Measurements from ENCODE around the gene ZNF3.
A peak's percentile ranks its signal among the peaks of the same experiment; 100 is the strongest.

Gene ZNF3

DNA sequence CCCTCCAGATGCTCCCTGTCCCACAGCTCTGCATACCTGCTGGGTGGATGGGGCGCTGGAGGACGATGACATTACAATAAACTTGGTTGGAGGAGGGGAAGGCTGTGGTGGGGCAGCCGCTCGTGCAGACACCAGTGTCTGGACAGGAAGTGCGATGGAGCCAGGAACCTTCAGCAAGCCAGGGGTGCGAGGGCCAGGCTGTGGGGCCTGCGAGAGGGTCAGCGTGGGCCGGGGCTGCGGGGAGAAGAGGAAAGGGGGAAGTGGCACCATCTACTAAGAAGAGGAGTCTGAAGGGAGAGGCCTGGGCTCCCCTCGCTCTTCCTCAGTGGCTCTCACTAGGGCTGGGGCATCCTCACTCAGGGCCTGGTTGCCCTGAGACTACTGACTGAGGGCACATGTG is 26.4 kb upstream of the ZNF3 start:
- DNase-seq: no peak

DNA sequence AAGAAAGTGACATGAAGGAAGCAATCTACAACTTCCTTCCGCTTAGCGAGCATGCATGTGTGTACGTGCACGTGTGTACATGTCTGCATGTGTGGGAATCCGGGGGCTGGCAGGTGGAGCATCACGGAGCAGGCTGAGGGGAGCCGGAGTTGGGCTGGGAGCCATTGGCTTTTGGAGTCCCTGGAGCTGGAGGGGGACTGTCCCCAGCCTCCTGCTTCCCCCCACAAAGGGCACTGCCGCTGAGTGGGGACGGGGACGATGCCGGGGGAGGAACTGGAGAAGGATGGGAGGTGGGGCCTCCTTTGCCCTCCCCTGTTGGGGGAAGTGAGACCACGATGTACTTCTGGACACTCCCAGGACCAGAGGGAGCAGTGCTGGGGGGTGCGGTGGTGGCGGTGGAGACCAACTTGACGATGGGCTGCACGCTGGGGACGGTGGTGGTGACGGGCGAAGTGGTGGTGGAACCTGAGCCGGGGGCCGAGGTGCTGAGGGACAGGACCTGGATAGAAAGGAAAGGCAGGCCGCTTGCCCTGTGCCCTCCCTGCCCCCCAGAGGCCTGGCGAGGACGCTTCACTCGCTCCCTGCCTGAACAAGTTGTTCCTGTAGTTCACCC is 25.7 kb upstream of the ZNF3 start:
- DNase-seq: no peak

DNA sequence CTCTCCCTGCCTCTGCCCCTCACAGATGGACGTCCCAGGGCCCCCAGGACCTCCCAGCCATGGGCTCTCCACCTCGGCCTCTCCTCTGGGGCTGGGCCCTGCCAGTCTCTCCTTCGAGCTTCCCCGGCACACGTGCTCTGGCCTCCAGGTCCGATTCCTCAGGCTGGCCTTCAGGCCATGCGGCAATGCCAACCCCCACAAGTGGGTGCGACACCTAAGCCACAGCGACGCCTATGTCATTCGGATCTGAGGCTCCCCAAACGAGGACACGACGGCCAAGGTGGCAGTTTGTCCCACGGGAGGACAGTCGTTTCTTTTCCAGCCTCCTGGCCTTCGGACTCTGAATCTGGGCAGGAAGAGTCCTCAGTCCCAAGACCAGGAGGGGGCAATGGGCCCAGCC is 25.1 kb upstream of the ZNF3 start:
- no peak for DNase-seq

DNA sequence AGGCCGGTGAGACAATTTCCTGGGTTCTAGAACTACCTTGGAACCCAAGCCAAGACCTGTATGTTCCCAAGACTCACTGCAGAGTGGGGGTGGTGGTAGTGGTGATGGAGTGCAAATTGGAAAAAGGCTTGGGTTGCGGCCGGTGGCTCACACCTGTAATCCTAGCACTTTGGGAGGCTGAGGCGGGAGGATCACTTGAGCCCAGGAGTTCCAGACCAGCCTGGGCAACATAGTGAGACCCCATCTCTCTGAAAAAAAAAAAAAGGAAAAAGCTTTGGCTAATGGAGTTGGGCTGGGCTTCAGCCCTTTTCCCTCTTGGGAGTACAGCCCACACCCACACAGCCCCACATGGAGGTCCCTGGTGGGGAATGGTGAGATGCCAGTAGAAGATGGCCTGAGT is 24.0 kb upstream of the ZNF3 start:
- DNase-seq: no peak

DNA sequence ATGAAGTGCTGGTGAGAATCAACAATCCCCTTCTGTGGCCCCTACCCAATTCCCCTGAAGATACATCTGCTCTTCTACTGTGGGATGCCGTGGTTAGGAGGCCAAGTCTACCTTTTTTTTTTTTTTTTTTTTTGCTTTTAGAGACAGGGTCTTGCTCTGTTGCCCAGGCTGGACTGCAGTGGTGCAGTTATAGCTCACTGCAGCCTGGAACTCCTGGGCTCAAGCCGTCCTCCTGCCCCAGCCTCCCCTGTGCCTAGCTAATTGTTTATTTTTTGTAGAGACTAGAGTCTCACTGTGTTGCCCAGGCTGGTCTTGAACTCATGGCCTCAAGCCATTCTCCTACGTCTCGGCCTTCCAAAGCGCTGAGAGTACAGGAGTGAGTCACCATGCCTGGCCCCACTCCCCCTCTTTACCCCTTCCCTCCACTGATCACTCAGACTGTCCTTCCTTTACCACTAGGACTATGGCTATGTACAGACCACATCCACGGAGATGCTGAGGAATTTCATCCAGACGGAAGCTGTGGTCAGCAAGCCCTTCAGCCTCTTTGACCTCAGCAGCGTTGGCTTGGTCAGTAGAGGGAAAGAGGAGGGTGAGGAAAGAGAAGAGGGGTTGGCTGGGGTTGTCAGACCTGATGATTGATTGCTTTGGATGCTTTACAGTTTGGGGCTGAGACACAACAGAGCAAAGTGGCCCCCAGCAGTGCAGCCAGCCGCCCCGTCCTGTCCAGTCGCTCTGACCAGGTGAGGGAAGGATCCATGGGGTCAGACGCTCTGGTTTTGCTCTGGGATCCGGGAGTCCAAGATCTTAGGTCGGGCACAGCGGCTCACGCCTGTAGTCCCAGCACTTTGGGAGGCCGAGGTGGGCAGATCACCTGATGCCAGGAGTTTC is 21.7 kb upstream of the ZNF3 start:
- DNase-seq: no peak

DNA sequence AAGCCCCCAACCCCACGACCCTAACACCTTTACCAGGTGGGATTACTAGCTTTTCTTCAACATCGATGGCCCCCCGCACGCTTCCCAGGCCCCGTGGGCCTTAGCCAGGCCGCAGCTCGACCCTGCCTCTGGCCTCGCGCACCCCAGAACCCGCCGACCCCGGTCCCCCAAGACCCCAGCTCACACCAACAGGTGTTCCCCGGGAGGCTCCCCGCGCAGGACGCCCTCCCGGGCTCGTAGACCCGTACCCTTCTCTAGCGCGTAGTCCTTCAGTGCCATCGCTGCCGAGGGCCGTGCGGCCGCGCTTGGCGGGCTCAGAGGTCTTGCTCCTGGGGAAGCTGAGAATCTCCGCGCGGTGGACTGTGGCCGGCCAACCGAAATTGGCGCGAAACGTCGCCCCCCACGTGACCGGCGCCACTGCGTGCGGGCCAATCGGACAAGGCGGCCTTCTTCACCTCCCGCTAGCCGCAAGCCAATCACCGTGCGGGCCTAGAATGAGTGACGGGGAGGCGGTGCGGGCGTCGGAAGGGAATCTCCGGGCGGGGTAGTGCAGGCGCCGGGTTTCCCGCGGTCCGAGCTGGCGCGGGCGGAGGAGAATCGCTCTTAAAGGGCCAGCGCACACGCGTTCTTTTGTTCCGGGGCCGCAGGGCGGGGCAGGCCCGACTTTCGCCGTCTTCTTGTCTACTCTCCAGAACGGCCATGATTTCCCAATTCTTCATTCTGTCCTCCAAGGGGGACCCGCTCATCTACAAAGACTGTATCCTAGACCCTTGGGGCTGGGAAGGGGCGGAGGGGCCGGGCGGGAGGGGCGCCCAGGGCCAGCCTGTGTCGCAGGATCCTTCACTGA is 19.7 kb upstream of the ZNF3 start, which contains the start of the genes AP4M1 and MCM7:
Gene AP4M1 (plus strand): TSS at position 628 of the 847 bp plus-strand sequence. CDS start 72 bp downstream, at position 700.
Gene MCM7 (minus strand): TSS at position 382 of the 847 bp plus-strand sequence. CDS start 103 bp downstream, at position 279.
- peak; percentile 88 to 95 (median 91) for DNase-seq

DNA sequence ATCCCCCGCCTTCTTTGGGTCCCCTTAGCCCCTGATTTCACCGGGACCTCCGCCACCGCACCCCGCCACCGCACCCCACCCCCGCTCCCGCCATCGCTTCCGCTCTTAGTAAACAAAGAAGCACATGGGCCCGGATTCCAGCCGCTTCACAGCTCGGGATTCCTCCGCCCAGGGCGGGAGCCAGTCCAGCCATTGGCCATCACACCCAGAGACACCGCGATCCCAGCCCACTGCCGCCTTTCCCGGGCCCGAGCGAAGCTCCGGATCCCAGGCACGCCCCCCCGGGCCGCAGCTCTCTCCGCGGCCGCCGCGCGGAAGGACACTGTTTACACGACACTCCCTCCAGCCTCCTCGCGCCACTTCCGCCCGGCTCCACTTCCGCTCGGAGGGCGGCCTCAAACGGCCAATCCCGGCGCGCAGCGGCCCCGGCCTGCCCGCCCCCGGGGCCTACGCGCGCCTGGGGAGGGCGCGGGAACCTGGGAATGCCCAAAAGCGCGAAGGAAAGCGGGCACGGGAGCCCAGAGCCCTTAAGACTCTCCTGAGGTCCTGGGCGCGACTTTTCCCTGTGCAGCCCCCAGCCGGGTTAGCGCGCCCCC is 19.0 kb upstream of the ZNF3 start:
- DNase-seq: peak; percentile 80 to 97 (median 95)

DNA sequence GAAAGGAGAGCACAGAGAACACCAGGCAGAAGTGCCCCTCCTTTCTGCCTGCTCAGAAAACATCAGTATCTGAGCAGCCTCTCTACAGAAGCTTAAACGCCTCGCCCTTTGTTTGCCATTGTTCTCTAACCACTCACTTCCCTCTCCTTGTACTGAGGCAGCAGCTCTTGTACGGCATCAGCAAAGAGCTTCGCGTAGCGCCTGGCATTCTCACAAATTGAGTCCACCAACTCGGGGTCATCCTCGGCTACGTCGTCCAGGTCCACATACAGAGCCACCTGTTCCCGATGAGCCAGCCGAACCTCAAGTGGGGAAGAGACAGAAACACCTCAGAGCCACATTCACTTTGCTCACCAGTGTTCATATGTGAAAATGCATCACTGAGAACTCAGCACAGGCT is 17.9 kb upstream of the ZNF3 start:
- DNase-seq: peak in 2 of 6 experiments; percentile 16 to 25

DNA sequence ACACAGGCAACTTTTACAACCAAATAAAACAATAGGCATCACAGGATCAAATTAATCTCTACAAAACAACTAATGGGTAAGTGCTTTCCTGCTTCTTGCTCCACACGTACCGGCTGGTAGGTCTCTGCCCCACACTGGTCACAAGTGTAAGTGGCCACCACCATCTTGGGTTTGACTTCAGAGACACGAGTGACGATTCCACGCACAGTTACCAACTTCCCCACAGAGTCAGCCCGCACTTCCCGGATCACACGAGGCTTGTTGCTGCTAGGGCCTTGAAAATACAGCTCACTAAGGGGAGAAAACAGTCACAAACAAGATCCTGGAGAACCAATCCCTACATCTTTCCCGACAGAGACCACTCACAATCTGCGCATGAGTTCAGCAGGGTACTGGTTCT is 17.4 kb upstream of the ZNF3 start:
- no peak for DNase-seq

DNA sequence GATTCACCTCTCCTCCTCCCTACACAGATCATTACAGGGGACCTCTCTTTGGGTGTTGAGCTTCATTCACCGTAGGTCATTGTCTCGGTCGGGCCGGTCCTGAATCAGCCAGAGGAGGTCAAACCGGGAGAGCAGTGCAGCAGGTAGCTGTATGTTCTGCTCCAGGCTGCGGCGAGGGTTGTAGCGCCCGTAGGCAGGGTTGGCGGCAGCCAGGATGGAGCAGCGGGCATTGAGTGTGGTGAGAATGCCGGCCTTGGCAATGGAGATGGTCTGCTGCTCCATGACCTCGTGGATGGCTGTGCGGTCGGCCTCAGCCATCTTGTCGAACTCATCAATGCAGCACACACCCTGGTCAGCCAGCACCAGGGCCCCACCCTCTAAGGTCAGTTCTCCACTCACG is 14.2 kb upstream of the ZNF3 start:
- no peak for DNase-seq

DNA sequence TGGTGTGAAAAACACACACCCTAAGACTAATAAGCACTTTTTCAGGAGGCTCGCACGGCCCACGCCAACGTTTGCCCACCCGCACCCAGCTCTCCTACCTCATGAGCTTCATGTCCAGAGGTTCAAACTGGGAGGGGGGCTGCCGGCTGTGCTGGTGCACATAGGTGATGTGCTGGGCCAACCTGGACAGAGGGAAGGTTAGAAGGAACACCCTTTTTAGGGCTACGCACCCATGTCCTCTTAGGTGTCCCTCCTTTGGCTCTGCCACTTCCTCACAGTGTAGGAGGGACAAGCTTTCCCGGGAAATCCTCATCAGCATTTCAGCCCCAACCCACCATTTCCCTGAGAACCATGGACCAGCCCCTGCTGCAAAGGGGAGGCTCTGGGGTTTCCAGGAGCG is 13.8 kb upstream of the ZNF3 start:
- DNase-seq: no peak

DNA sequence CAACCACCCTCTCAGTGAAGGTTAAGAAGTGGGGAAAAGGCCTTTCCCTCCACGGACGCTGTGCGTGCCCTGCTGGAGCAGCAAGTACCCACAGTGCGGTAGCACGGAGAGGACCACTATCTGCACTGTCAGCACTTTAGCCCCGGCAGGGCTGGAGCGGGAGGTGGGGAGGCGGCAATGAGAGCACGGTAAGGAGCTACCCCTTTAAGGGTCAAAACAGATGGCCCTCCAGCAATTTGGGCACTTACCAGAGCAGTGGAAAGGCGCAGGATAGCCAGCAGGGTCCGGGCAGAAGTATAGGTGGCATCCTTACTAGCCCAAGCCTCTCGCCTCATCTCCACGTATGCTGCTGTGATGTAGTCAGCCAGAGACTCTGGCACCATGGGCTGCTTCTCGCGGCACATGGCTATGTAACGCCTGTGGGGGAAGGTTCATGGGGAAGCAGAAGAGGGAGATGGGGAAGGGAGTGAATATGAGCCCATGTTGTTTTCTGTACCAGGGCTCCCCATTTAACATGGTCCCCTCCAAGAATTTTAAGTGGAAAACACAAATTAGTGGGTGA is 12.5 kb upstream of the ZNF3 start:
- DNase-seq: no peak

DNA sequence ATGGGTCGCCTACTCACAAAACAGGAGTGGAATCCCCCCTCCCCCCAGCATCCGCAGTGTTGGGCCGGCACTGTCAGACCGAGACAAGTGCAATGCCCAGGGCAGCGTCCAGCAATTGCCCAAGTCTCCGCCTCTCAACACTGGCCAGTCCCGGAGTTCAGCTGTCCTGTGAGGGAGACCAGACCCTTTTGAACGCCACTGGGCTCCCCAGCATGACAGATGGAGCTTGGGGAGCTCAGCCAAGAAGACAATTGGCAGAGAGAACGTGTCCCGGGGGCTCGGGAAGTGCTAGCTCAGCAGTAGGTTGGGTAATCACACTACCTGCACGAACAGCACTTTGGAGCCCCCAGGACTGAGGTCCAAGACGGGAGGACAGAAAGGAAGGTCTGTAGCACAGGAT is 12.0 kb upstream of the ZNF3 start:
- no peak for DNase-seq

DNA sequence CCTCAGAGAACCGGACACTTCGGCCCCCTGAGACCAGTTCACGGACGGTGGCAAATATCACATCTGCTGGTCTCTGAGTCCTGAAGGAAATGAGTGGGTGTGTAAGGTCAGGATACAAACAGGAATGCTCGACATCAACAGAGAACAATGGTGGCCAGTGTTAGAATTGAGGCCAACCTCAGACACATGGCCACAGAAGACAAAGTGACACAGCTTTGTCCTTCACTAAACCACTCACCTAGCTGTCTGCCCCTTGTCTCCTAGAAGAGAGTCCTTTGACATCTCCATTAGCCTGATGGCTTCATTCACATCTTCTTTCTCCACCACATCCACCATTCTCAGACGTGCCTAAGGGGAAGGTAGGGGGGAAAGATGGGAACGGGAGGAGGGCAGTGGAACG is 11.5 kb upstream of the ZNF3 start:
- DNase-seq: no peak

DNA sequence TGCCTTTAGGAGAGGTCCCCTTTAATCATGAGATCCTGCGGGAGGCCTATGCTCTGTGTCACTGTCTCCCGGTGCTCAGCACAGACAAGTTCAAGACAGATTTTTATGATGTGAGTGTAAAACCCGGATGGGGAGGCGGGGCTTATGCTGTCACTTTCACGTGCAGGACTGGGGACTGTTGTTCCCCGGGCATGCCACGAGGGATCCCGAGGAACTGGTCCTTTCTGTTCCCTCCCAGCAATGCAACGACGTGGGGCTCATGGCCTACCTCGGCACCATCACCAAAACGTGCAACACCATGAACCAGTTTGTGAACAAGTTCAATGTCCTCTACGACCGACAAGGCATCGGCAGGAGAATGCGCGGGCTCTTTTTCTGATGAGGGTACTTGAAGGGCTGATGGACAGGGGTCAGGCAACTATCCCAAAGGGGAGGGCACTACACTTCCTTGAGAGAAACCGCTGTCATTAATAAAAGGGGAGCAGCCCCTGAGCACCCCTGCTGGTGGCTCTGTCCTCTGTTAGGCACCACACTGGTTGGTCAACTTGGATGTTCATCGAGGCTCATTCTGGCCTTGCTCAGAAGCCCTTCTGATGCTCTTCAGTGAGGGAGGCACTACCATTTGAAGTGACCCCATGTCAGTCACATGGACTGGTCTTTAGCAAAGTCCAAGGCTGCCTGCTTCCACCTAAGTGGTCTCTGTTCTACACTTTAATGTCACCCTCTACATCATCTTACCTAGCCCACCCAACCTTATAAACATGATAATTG is 10.1 kb upstream of the ZNF3 start:
- no peak for DNase-seq

DNA sequence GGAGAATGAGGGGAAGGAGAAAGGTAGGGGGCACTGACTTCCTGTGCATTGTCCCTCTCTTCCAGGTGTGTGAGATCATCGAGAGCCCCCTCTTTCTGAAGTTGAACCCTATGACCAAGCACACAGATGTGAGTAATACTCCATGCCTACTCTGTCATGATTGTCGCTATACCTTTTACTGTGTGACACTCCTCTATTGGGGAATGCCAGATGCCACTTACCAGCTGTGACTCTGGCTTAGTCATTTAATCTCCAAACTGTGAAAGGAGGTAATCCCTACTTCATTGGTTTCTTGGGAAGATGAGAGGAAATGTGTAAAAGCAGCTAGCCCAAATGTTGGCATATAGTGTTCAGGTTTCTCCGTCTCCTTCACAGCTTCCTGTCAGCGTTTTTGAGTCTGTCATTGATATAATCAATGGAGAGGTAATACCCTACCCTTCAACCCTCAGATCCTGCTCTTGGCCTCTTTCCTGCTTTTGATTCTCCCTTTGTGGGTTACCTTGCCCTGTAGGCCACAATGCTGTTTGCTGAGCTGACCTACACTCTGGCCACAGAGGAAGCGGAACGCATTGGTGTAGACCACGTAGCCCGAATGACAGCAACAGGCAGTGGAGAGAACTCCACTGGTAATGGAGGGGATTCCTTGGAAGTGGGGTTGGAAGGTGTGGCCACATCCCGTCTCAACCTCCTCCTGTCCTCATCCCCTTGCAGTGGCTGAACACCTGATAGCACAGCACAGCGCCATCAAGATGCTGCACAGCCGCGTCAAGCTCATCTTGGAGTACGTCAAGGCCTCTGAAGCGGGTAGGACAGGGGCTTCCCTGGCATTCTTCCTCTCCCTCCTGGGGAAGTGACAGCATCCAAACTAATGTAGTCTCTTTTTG is 9.2 kb upstream of the ZNF3 start:
- DNase-seq: no peak

DNA sequence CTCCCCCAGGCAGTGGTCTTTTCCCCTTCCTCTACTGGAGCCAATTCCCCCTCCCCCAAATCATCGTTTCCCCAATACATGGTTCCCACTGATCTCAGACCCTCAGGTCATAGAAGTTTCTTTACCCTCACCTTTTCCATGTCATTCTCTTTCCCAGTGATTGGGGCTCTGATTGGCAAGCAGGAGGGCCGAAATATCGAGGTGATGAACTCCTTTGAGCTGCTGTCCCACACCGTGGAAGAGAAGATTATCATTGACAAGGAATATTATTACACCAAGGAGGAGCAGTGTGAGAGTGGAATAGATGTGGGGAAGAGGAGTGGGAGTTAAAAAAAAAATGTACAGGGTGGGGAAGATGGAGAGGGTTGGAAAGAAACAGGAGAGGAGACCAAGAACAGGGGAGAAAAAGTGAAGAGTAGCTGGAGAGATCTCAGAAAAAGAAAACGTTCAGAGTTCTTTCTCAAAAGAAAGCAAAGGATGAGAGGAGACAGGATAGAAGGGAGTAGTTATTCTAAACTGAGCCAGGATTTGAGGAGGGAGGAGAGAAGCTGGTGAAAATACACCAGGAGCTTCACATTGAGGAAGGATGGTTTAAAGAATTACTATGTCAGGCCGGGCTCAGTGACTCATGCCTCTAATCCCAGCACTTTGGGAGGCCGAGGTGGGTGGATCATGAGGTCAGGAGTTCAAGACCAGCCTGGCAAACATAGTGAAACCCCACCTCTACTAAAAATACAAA is 8.1 kb upstream of the ZNF3 start:
- DNase-seq: no peak

DNA sequence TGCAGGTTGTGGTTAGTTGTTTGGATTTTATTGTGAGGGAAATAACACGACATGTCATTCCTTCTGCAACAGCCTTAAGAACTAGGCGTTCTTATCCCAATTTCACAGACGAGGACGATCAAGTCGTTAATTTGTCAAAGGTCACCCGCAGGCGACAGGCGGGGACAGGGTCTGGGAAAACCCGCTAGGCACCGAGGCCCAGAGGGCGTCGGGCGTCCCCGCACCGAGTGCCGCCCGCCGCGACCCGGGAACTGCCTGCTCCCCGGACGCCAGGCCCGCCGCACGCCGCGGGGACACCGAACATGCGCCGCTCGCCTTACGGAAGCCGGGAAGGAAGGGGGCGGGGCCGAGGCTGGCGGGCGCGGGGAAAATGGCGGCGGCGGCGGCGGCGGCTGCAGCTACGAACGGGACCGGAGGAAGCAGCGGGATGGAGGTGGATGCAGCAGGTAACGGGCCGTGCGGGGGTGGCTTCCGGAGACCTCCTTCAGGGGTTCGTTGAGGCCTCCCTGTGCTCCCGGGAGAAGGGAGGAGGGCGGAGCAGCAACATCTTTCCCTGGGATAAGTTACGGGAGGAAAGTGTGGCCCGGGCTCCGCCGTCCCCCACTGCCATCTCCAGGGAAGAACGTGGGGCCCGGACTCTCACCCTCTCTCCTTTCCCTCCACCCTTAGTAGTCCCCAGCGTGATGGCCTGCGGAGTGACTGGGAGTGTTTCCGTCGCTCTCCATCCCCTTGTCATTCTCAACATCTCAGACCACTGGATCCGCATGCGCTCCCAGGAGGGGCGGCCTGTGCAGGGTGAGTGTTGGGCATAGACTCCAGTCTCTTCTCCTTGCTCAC is 7.3 kb upstream of the ZNF3 start, which contains the start of gene COPS6:
Gene COPS6 (plus strand): TSS at position 349 of the 837 bp plus-strand sequence. CDS start 22 bp downstream, at position 371.
- DNase-seq: peak; percentile 70 to 89 (median 84)

DNA sequence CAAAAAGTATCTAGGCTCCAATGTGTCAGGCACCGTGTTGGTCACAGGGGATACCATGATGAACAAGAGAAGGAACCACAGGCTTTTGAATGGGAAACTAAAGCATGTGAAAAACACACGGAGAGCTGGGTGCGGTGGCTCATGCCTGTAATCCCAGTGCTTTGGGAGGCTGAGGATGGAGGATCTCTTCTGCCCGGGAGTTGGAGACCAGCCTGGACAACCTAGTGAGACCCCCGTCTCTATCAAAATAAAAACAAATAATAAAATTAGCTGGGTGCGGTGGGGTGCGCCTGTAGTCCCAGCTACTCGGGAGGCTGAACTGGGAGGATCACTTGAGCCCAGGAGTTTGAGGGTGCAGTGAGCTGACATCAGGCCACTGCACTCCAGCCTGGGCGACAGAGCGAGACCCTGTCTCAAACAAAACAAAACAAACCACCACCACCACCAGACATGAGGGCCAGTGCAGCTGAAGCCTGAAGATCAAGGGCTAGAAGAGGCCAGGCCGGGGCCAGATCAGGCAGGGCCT is 6.6 kb upstream of the ZNF3 start:
- no peak for DNase-seq
